Heart left ventricle (tissue), 16 donors: Measurements from ENCODE around the gene MVB12B. TPM values are rescaled to one million over a fixed set of nuclear protein-coding genes. Genes with fewer than 3 reads are reported as not detected.

Experiments
- ATAC-seq, 4 donors: fragments of 200-7000 bp; cut with Tn5 transposase; one replicate each; pipeline ENCODE4 v1.9.1; 2020 to 2022; ENCODE audit warnings: moderate library complexity in 4 of 4, mild to moderate bottlenecking in 3 of 4, moderate number of reproducible peaks in 1 of 4
- DNase-seq, 5 donors: peaks; one replicate each; pipeline ENCODE4 v3.0.0-alpha.2; 2020
- H3K27ac ChIP-seq, 12 donors: fragments of 200-600 bp; sonication (generic) in 4 of 12; one replicate each; pipeline versions ENCODE4 v1.5.0 to v1.8.0; 2016 to 2022; ENCODE audit warnings: mild to moderate bottlenecking in 2 of 12
- H3K27me3 ChIP-seq, 9 donors: fragments of 200-600 bp; sonication (generic) in 2 of 9; one replicate each; pipeline versions ENCODE4 v1.5.1 to v1.8.0; 2016 to 2022; ENCODE audit warnings: mild to moderate bottlenecking in 3 of 9
- H3K36me3 ChIP-seq, 9 donors: fragments of 200-600 bp; sonication (generic) in 2 of 9; one replicate each; pipeline versions ENCODE4 v1.5.0 to v1.8.0; 2018 to 2022; ENCODE audit warnings: mild to moderate bottlenecking in 2 of 9
- H3K4me1 ChIP-seq, 12 donors: fragments of 200-600 bp; sonication (generic) in 4 of 12; one replicate each; pipeline versions ENCODE4 v1.5.0 to v1.8.0; 2016 to 2022; ENCODE audit warnings: mild to moderate bottlenecking in 3 of 12
- H3K4me3 ChIP-seq, 12 donors: fragments of 200-600 bp; sonication (generic) in 4 of 12; one replicate each; pipeline versions ENCODE4 v1.5.0 to v1.8.0; 2017 to 2022; ENCODE audit warnings: mild to moderate bottlenecking in 9 of 12, moderate library complexity in 4 of 12
- H3K9me3 ChIP-seq, 12 donors: fragments of 200-600 bp; sonication (generic) in 4 of 12; one replicate each; pipeline versions ENCODE4 v1.5.0 to v1.8.0; 2016 to 2022; ENCODE audit warnings: mild to moderate bottlenecking in 1 of 12
- CTCF ChIP-seq, 12 donors: fragments of 200-600 bp; sonication (generic) in 4 of 12; IDR thresholded peaks; one replicate each; pipeline versions ENCODE4 v1.5.0 to v1.8.0; 2018 to 2022; ENCODE audit warnings: antibody characterized with exemption in 12 of 12, mild to moderate bottlenecking in 5 of 12
- POLR2A ChIP-seq, 2 donors: fragments of 450-650 bp; IDR thresholded peaks; one replicate each; pipeline ENCODE4 v1.6.1; 2017; ENCODE audit warnings: antibody characterized with exemption in 2 of 2, mild to moderate bottlenecking in 2 of 2, moderate library complexity in 2 of 2
- WGBS, 4 donors: extraction: QIAGEN DNeasy Blood & Tissue Kit in 2 of 4; methylation state at CpG; one replicate each; pipeline versions ENCODE4 v1.1.5 to v1.1.7; 2013 to 2018; 5-methylcytosine and 5-hydroxymethylcytosine counted together
- intact Hi-C, 10 donors: fragments of 100-400 bp; cut with DNase I; formaldehyde crosslinking; loops; one replicate each; pipeline versions ENCODE4 v1.11.1 to v1.14.2; 2022
- polyA plus RNA-seq, 2 donors: library from polyadenylated mRNA; stranded (reverse); fragments of 200-250 nt; gene quantifications; one replicate each; pipeline ENCODE4 v1.2.3, GENCODE V29; 2013
- total RNA-seq, 9 donors: library from RNA; depleted of rRNA in 2 of 9; stranded (reverse); fragments of >200 nt in 2 of 9; fragmentation: NEBNext Ultra II Directional in 3 of 9; extraction: Animal tissue kit (Norgen Biotek cat#: 25700) in 3 of 9; gene quantifications; one replicate each; pipeline versions ENCODE4 v1.1.0 to v1.2.4, GENCODE V29; 2016 to 2023
- donor health status: ischemic (EF 13 %, LVEDD 7.1; RV severe dilation, severe dysfunction).
- donor health status: healthy with polysubstance abuse.
- donor health status: DM: no; HTN: yes; CAD: no.
- donor health status: DM: no; HTN: no; CAD: no.
- donor health status: ischemic (EF 25% LVEDD 6.9; RV normal size, moderate dysfunction).
- donor health status: ischemic (EF 25% LVEDD 5.7; RV mildly dilated, moderate dysfunction).
- donor health status: healthy.
- donor health status: DM: yes; HTN: yes; CAD: no.
- donor health status: ischemic (EF 35%, LVEDD 5.7; RV mildly dilated, moderate dysfunction).
- donor health status: nonischemic (EF 11% LVEDD 7.7; RV severe dilation, severe dysfunction).
- donor health status: DM: yes; HTN: yes; CAD: no.
- donor health status: PGD.
- donor health status: ischemic (EF 29% LVEDD 5.4; RV normal size, mild dysfunction).
- donor health status: nonischemic (EF 23%, LVEDD 6.1; RV moderate dilation, normal function).

Gene MVB12B
- total and polyA plus RNA-seq, 11 donors, result 4.9 to 16.2 (median 11.0) TPM

- no peak for TF ChIP-seq CTCF (IDR thresholded peaks at IDR 0.05)
- no peak for TF ChIP-seq POLR2A (IDR thresholded peaks at IDR 0.05)
- no peak for DNase-seq
- intact Hi-C loops, result loop anchor here in 3 of 10 donors (2.0 to 5.0 kb wide), 2 partner anchors 36 to 43 kb away; no protein-coding TSS in a partner anchor
- no peak overlapping the region for H3K4me3 ChIP-seq
- 66 to 78% (median 71%) methylated on average over 11 to 14 of the region's 14 CpGs for WGBS, 4 donors
- no peaks in the 10 kb centered on the region for H3K36me3 ChIP-seq
- H3K9me3 ChIP-seq, result no peaks in the 10 kb centered on the region
- H3K27me3 ChIP-seq, result peaks cover 22 to 88% (median 37%) of the 10 kb centered on the region in 9 donors
- ATAC-seq, result no peak
- H3K4me1 ChIP-seq, result peaks cover 0 to 34% (median 12%) of the 10 kb centered on the region in 12 donors
- H3K27ac ChIP-seq, result peak overlapping the region in 2 of 12 donors; percentile 33 to 78
Observed at GRCh38 chr9:126515873-126516505, 189.4 kb downstream of the MVB12B start.

GRCh38 chr9:126516561-126516935 lies 189.9 kb downstream of the MVB12B start:
- DNase-seq, result no peak
- ATAC-seq, result no peak
- 65 to 82% (median 70%) methylated on average over 7 to 8 of the region's 8 CpGs for WGBS, 4 donors
- TF ChIP-seq POLR2A (IDR thresholded peaks at IDR 0.05), result no peak
- TF ChIP-seq CTCF (IDR thresholded peaks at IDR 0.05), result no peak
- intact Hi-C loops, result loop anchor here in 2 of 10 donors (5.0 kb wide), 1 partner anchor 36 kb away; no protein-coding TSS in a partner anchor
- peak overlapping the region in 10 of 12 donors; percentile 33 to 85 (median 66) for H3K27ac ChIP-seq
- peak overlapping the region in 5 of 12 donors; percentile 30 to 55 (median 52) for H3K4me3 ChIP-seq
- H3K4me1 ChIP-seq, result peaks cover 0 to 34% (median 13%) of the 10 kb centered on the region in 12 donors
- no peaks in the 10 kb centered on the region for H3K9me3 ChIP-seq
- H3K36me3 ChIP-seq, result no peaks in the 10 kb centered on the region
- peaks cover 22 to 94% (median 43%) of the 10 kb centered on the region in 9 donors for H3K27me3 ChIP-seq

- Histone ChIP-seq H3K27ac (peak overlapping the region; percentile 2 to 85 (median 64)), H3K9me3 (no peaks in the 10 kb centered on the region), H3K4me3 (peak overlapping the region in 11 of 12 donors; percentile 14 to 55 (median 41)), H3K4me1 (peaks cover 0 to 34% (median 13%) of the 10 kb centered on the region in 12 donors), H3K27me3 (peaks cover 22 to 97% (median 44%) of the 10 kb centered on the region in 9 donors), H3K36me3 (no peaks in the 10 kb centered on the region)
- intact Hi-C loops, result loop anchor here in 2 of 10 donors (5.0 kb wide), 1 partner anchor 35 kb away; no protein-coding TSS in a partner anchor
- ATAC-seq, result peak; percentile 47 to 82 (median 74)
- DNase-seq, result peak; percentile 41 to 83 (median 73)
- TF ChIP-seq POLR2A (IDR thresholded peaks at IDR 0.05), result no peak
- no peak for TF ChIP-seq CTCF (IDR thresholded peaks at IDR 0.05)
- WGBS, 4 donors, result 12 to 27% (median 15%) methylated on average over 25 to 32 of the region's 32 CpGs
Observed at GRCh38 chr9:126516936-126517832, 190.6 kb downstream of the MVB12B start.
